ENCODE results near the gene BANK1. TPM values are rescaled to one million over a fixed set of nuclear protein-coding genes. Genes with fewer than 3 reads are reported as not detected.

BANK1 gene
- total and polyA plus RNA-seq, 2 donors (not counting 1 experiment from before 2014, with no cell fraction given), result 0.20 to 0.83 TPM

- no peak overlapping the region for H2AFZ ChIP-seq (ENCODE audit: low read length)
Measured at GRCh38 chr4:101785486-101785885, 5.0 kb upstream of the BANK1 start.

GRCh38 chr4:101787701-101788316 is 2.7 kb upstream of the BANK1 start:
- Histone ChIP-seq H3K36me3 (ENCODE audit: control insufficient read depth, insufficient read depth, low read length) (no peaks in the 10 kb centered on the region), H3K4me2 (ENCODE audit: extremely low read depth, insufficient read depth, low read length) (no peak overlapping the region), H3K27ac (ENCODE audit: insufficient read depth, low read length) (no peak overlapping the region), H3K4me3 (replicated peaks in 1 of 4; ENCODE audit: control extremely low read depth in 1 of 4, insufficient read depth in 1 of 4, low read depth in 3 of 4, low read length in 4 of 4) (no peak overlapping the region), H2AFZ (ENCODE audit: low read length) (no peak overlapping the region), H3K9ac (ENCODE audit: insufficient read depth, low read length) (no peak overlapping the region), H4K20me1 (ENCODE audit: control insufficient read depth, extremely low read depth, insufficient read depth, low read length) (no peaks in the 10 kb centered on the region), H3K9me3 (ENCODE audit: control insufficient read depth, insufficient read depth, low read depth, low read length) (no peaks in the 10 kb centered on the region), H3K79me2 (ENCODE audit: control insufficient read depth, insufficient read depth, low read length) (no peaks in the 10 kb centered on the region), H3K27me3 (ENCODE audit: control insufficient read depth, insufficient read depth, low read length) (no peaks in the 10 kb centered on the region), H3K4me1 (ENCODE audit: control insufficient read depth, extremely low read depth, insufficient read depth, low read length) (no peaks in the 10 kb centered on the region)
- DNase-seq (ENCODE audit: low read depth in 2 of 2), result peak in 1 of 2 donors; percentile 2
- TF ChIP-seq CTCF (conservative IDR thresholded peaks at IDR 0.05 in 1 of 2, IDR thresholded peaks at IDR 0.05 in 1 of 2; ENCODE audit: low read depth in 1 of 2, low read length in 2 of 2) (no peak), EZH2 (IDR thresholded peaks at IDR 0.05; ENCODE audit: low read length, missing control alignments) (no peak)

More at GRCh38 chr4:101785486-101785885, 5.0 kb upstream of the BANK1 start:
- DNase-seq (ENCODE audit: low read depth in 2 of 2), result no peak
- no peaks in the 10 kb centered on the region for H3K36me3 ChIP-seq (ENCODE audit: control insufficient read depth, insufficient read depth, low read length)
- no peaks in the 10 kb centered on the region for H3K9me3 ChIP-seq (ENCODE audit: control insufficient read depth, insufficient read depth, low read depth, low read length)
- H3K9ac ChIP-seq (ENCODE audit: insufficient read depth, low read length), result no peak overlapping the region
- no peaks in the 10 kb centered on the region for H3K79me2 ChIP-seq (ENCODE audit: control insufficient read depth, insufficient read depth, low read length)
- H3K4me1 ChIP-seq (ENCODE audit: control insufficient read depth, extremely low read depth, insufficient read depth, low read length), result no peaks in the 10 kb centered on the region
- TF ChIP-seq CTCF (conservative IDR thresholded peaks at IDR 0.05 in 1 of 2, IDR thresholded peaks at IDR 0.05 in 1 of 2; ENCODE audit: low read depth in 1 of 2, low read length in 2 of 2) (no peak), EZH2 (IDR thresholded peaks at IDR 0.05; ENCODE audit: low read length, missing control alignments) (no peak)
- H3K27me3 ChIP-seq (ENCODE audit: control insufficient read depth, insufficient read depth, low read length), result no peaks in the 10 kb centered on the region
- H3K4me3 ChIP-seq (replicated peaks in 1 of 4; ENCODE audit: control extremely low read depth in 1 of 4, insufficient read depth in 1 of 4, low read depth in 3 of 4, low read length in 4 of 4), result no peak overlapping the region
- no peak overlapping the region for H3K4me2 ChIP-seq (ENCODE audit: extremely low read depth, insufficient read depth, low read length)
- H3K27ac ChIP-seq (ENCODE audit: insufficient read depth, low read length), result no peak overlapping the region
- H4K20me1 ChIP-seq (ENCODE audit: control insufficient read depth, extremely low read depth, insufficient read depth, low read length), result no peaks in the 10 kb centered on the region

- Histone ChIP-seq H4K20me1 (ENCODE audit: control insufficient read depth, extremely low read depth, insufficient read depth, low read length) (no peaks in the 10 kb centered on the region), H3K36me3 (ENCODE audit: control insufficient read depth, insufficient read depth, low read length) (no peaks in the 10 kb centered on the region), H3K9ac (ENCODE audit: insufficient read depth, low read length) (no peak overlapping the region), H3K4me2 (ENCODE audit: extremely low read depth, insufficient read depth, low read length) (peak overlapping the region; percentile 75), H3K27me3 (ENCODE audit: control insufficient read depth, insufficient read depth, low read length) (no peaks in the 10 kb centered on the region), H3K4me3 (replicated peaks in 1 of 4; ENCODE audit: control extremely low read depth in 1 of 4, insufficient read depth in 1 of 4, low read depth in 3 of 4, low read length in 4 of 4) (peak overlapping the region; percentile 35 to 54 (median 45)), H2AFZ (ENCODE audit: low read length) (peak overlapping the region; percentile 78), H3K79me2 (ENCODE audit: control insufficient read depth, insufficient read depth, low read length) (no peaks in the 10 kb centered on the region), H3K9me3 (ENCODE audit: control insufficient read depth, insufficient read depth, low read depth, low read length) (no peaks in the 10 kb centered on the region), H3K27ac (ENCODE audit: insufficient read depth, low read length) (no peak overlapping the region), H3K4me1 (ENCODE audit: control insufficient read depth, extremely low read depth, insufficient read depth, low read length) (no peaks in the 10 kb centered on the region)
- no peak for TF ChIP-seq CTCF (conservative IDR thresholded peaks at IDR 0.05 in 1 of 2, IDR thresholded peaks at IDR 0.05 in 1 of 2; ENCODE audit: low read depth in 1 of 2, low read length in 2 of 2)
- DNase-seq (ENCODE audit: low read depth in 2 of 2), result no peak
Measured at GRCh38 chr4:101791182-101791558, 640 bp downstream of the BANK1 start.

All from fibroblast of lung (primary cell).